UCSD-AML1 (cell line): Measurements from ENCODE around the gene CMKLR1.

ENCODE experiments used
- DNase-seq: peaks from one replicate; lab custom pipeline; 2025; ENCODE audit not compliant: unreplicated experiment; lab: John Stamatoyannopoulos, UW

Gene CMKLR1

DNA sequence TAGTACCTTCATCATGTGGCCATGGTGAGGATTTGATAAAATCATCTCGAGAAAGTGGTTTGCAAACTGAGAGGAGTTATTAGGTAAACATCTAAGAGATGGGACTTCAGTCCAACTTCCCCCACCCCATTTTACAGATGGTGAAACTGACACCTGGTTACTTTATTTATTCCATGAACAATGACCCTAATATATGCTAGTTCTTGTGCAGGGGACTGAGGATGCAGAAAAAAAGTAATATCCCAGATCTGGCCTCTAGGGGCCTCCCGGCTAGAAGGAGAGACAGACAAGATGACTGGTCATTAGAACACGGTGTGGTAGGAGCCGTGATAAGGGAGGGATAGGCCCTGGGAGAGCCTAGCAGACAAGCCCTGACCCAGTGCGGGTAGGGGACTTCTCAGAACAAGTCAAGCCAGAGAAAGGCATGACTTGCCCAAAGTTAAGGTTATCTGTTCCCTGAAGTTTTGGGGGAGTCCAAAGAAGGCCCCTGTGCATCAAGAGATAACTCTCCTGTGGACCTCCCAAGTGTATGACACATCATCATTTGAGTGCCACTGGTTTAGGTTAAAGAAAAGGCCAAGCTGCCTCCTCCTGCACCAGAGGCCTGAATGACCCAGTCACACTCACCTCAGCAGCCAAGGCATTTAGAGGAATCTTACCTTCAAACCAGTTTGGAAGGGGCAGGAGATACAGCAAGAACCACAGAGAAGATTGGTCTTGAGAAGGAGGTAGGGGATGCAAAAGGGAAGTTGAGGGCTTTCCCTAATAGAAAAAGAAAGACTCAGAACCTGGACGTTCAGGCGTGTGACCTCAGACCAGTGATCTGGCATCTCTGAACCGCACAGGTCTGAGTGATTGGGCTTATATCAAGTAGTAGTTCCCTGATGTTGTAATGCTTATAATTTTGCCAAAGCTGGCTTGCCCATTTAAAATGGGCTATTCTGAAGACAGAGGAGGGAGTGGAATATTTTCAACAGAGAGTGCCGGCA is 1.6 kb downstream of the CMKLR1 start:
- no peak for DNase-seq

DNA sequence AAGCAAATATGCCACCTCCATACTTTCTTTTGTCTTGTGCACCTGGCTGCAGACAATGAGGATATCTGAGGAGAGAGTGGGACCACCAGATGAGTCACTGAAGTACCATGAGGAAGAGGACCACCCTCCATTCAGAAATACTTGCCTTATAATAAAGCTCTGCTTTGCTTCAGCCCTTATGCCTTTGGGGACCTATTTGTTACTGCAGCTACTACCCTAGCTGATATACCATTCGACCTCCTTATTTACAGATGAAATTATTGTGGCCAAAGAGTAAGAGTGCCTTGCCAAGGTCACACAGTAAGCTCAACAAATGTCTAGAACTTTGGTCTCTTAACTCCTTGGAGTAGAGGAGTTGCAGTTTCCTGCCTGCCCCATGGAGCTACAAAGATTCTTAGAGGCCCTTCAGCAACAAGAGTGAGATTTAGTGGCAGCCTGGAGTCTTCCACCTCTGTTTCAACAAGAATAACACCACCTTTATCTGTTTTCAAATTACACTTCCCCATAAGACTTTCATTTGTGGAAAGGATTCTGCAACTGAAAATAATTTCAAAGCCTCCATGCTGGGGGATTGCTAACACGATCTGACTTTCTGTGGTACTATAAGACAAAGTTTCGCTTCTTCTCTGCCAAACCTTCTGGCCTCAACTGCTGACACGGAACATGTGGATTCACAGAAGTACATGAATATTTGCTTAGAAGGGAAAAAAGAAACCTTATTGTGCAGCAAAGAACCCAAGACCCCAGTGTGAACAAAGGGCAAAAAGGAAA is 3.6 kb downstream of the CMKLR1 start:
- DNase-seq: no peak

DNA sequence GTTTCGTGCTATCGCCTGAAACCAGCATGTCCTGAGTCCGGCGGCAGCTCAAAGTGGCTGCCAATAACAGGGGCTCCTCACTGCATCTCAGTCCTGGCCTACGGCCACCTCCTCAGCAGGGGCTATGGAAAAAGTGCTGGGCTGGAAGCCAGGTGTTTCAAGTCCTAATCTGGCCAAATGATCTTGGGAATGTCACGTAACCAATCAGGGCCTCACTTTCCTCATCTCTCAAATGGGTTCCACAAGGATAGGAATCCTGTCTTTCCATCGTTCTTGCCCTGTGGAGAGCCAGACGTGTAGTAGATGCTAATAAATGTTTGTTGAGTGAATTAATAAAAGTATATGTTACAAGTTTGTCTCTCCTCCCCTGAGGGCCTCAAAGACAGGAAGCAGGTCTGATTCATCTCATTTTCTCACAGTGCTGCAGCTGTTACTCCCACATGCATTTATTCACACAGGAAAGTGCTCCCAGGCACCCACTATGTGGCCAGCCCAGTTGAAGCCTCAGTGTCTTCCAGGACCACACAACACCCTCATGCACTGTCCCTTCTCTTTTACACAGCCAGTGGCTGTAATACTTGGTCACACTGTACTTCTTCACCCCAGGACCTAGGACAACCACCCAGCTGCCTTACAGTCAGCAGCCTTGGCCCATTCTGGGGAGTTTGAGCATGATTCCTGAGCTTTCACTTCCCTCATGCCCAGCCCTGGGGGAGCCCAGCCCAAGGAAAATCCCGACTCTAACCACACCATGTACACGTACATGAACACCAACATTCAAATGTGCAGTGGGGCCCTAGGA is 5.0 kb downstream of the CMKLR1 start:
- no peak for DNase-seq

DNA sequence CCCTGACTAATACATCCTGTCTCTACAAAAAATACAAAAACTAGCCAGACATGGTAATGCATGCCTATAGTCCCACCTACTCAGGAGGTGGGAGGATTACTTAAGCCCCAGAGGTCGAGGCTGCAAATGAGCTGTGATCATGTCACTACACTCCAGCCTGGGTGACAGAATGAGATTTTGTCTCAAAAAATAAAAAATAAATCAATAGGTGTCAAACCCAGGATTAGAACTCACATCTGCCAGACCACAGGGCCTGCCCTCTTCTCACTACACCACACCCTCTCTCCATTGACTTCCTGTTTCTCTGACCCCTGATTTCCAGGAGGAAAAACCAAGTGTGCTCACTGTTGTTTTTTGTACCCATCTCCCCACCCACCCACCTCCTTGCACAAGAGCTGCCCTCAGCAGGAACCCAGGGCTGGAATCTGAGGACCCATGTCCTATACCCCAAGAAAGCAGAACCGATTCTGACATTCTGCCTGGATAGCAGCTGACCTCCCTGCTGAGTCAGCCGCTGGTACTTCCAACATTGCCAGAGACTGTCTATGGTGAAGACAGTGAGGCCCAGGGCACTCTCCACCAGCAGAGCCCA is 6.2 kb downstream of the CMKLR1 start:
- peak; percentile 42 for DNase-seq

DNA sequence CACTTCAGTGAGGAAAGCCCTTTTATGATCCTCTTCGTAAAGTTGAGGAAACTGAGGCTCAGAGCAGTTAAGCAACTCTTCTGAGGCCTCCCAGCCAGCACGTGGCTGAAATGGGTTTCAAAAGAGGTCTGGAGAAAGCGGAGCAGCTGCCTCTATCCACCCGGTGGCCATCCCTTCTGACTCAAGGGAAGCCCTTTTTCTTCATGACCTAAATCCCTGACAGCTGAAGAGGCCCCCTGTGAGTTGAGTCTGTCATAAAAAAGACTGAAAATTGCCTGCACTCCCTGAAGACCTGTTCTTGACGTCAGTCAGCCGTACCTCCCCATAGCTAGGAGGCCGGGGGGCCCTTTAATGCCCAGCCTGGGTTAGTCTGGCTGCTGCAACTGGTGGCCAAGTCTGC is 10.7 kb downstream of the CMKLR1 start:
- DNase-seq: no peak

DNA sequence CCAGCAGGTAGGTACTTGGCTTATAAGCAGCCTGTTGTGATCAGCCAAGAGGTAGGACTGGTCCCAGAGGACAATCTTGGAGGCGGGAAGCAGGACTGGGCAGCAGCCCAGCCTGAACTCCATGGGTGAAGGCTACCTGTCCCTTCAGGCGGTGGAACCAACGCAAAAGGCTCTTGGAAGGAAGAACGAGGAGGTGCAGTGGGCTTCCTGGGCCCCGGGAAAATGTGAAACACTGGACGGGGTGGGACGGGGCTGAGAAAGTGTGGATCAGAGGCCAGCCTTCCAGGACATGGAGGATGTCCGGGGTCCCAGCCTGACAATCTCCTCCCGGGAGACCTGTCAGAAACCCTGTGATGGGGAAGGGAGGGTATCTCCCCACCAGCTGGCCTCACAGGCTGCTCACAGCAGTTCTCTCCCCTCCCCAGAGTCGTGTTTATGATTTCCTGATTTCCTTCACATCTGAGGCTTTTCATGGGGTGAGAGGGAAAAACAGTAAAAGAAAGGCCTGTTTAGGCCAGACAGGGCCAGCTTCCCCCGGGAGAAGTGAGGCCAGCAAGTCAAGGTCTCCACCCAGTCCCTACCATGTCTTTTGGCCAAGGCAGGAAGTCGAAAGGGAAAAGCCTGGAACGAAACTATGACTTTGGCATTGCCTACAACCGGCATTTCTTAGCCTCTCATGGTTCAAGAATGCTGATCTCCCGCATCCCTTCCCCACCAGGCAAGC is 11.3 kb downstream of the CMKLR1 start:
- DNase-seq: no peak

DNA sequence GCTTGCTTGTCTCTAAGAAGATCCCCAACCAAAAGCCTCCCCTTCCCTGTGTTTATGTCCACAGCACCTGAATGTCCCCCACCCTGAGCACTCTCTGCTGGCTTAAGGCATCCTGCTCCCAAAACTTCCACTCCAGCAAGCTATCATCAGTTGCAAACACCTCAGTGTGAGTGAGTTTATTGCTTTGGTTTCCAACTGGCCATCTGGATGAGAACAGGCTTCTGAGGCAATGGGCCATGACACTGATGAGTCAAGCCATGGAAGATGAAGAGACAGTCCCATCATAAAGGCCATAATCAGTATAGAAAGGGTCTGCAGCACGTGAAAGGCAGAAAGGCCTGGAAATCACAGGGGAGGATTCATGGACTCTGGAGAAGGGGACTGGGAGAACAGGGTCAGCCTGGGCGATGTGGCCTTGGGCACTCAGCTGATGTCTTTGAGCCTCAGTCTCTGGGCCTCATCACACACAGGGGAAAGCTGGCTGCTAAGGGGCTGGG is 12.8 kb downstream of the CMKLR1 start:
- no peak for DNase-seq

DNA sequence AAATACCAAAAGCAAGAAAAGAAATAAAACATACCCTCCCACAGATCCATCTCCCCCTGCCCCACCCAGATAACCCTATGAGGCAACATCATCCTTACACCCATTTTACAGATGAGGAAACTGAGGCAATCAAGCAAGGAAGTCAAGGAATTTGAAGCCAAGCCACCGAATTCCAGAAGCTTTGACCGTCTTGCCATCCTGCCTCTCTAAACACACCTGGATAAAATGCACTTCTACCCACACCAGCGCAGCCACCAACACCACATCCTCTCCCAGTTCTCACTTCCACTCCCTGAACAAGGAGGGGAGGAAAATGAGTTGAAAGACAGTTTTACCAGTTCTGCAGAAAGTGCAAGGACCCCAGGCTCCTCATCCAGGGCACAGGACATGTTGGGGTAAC is 13.6 kb downstream of the CMKLR1 start:
- DNase-seq: no peak

DNA sequence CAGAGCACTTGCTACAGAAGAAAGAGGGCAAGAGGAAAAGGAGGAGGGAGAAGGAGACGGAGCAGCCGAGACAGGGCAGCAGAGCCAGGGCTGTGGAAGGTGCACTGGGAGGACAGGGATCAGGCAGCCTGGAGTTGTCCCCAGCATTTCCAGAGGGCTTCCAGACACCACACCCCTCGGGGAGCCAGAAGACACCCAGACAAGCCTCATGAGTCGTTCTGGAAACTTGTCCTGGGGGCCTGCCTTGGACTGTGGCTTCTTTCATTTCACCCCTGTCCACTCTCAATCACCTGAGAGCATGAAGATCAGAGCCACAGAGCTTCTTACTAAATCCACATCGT is 14.1 kb downstream of the CMKLR1 start:
- no peak for DNase-seq

DNA sequence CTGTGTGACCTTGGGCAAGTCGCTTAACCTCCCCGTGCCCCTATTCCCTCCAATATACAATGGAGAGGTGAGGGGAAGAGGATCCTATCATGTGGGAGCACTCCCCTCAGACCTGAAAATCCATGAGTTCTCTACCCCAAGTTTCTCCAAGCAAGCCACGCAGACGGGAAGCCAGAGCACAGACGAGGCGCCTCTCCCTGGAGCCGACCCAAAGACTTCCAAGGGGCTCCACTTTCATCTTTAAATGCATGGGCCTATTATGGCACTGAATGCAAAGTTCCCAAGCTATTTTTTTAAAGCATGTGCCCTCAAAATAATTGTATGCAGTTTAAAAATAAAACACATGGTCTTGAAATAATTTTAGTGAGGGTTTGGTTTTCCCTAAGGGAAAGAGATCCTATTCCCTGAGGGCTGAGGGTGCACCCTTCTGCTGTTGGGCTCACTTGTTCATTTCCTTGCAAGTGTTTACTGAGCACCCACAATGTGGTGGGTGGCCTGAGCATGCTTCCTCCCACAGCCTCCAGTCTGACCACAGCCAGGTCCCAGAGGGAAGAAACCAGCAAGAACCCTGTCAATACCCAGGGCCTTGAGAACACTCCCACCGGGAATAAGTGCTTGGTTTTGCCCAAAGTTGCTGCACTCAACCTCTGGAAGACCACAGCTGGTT is 14.6 kb downstream of the CMKLR1 start:
- DNase-seq: peak; percentile 55

DNA sequence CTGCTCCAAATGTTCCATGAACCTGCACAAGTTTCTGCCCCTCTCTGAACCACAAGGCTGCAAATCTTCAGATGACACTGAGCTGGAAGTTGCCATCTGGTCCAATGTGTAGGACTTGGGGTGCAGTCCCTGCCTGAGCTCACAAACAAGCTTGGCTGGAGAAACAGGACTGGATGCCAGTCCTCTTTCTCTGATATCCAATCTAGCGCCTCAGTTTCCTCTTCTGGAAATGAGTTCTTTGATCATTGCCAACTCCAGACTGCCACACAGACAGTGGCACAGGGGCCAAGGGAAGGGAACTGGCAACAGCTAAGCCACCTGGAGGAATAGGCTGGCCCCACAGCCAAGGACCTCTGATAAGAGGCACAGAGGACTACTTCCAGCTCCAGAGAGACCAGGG is 15.5 kb downstream of the CMKLR1 start:
- no peak for DNase-seq

DNA sequence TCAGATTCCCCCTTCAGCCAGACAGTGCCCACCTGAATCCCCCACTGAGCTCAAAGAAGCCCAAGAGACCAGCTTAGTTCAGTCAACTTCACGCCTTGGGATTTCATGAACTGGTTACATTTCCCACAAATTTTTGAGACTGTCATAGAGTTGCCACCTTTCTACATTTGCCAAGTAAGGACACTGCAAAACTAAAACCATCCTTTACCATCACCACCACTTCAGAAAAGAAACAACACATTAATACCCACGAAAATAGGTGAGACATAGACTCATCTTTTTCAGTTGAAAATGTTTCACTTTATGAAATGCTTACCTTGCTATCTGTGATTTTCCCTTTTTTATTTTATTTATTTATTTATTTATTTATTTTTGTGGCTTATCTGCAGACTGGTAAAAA is 16.1 kb downstream of the CMKLR1 start:
- no peak for DNase-seq

DNA sequence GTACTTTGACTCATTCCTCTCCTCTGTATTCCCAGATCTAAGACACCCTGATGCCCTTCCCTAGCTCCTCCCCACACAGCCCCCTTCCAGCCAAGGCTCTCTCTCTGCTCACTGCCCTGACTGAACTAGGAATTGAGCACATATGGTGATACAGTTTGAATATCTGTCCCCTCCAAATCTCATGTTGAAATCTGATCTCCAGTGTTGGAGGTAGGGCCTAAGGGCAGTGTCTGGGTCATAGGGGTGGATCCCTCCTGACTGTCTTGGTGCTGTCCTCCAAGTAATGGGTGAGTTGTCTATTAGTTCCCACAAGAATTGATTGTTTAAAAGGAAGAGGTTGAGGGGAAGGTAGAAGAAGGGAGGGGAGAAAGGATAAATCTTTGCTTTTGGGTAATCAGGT is 17.4 kb downstream of the CMKLR1 start:
- no peak for DNase-seq

DNA sequence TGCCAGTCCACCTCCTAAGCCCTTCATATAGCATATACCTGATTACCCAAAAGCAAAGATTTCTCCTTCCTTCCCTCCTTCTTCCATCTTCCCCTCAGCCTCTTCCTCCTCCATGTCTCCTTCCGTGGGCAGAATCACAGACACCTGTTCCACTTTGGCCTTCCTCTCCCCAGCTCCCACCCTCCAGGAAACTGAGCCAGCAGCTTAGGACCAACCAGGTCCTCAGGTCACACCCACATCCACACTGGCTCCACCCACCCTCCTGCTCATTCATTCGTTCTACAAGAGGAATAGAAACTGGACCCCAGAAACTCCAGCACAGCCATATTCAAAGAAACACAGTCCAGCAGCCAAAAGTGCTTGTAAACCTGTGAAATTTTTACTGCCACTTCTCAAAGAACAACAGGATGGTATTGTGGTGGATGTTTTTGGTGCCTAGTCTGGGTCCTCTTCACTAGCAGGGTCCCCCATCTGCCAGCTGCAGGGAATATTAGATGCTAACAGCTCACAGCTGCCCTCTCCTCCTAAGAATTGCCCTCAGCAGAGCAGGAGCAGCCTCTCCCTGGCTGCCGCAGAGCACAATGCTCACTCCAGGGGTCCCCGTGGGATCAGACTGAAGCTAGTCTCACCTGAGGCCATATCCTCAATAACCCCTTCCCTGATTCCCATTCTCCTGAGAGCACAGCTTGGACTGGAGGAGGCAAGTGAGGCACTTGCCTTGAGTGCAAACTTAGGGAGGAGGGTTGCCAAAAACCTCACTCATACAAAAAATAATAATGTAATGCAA is 18.4 kb downstream of the CMKLR1 start:
- DNase-seq: peak; percentile 47

DNA sequence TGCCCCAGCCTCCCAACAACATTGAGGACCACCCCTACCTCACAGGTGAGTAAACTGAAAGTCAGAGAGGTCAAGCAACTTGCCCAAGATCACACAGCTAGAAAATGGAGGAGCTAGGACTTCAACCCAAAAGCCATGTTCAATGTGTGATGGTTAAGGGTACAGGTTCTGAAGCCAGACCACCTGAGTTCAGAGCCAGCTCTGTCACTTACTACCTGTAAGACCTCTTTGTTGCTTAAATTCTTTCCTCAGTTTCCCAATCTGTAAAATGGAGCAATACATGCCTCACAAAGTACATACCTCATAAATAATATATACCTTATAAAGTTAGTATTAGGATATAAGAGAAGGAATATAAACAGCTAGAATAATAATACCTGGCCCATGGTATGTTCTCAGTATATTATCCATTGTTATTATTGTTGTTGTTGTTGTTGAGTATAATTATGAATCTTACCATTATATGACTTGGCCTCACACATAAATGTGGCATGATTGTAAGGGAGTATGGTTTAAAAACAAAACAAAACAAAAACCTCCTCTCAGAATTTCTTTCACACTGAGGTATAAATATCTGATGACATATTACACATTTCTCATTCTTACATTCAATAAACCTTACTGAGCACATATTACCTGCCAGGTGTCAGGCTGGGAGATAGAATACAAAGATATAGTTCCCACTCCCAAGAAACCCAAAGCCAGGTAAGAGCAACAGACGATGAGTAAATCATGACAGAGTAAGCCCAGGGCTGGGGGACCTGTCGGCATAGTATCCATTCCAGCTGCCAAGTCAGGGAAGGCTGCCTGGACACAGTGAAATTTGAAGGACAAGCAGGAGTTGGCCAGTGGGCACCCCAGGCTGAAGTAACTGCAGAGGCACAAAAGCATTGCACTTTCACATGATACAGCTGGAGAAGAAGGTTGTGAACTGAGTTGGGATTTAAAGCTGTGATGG is 19.6 kb downstream of the CMKLR1 start:
- DNase-seq: no peak

DNA sequence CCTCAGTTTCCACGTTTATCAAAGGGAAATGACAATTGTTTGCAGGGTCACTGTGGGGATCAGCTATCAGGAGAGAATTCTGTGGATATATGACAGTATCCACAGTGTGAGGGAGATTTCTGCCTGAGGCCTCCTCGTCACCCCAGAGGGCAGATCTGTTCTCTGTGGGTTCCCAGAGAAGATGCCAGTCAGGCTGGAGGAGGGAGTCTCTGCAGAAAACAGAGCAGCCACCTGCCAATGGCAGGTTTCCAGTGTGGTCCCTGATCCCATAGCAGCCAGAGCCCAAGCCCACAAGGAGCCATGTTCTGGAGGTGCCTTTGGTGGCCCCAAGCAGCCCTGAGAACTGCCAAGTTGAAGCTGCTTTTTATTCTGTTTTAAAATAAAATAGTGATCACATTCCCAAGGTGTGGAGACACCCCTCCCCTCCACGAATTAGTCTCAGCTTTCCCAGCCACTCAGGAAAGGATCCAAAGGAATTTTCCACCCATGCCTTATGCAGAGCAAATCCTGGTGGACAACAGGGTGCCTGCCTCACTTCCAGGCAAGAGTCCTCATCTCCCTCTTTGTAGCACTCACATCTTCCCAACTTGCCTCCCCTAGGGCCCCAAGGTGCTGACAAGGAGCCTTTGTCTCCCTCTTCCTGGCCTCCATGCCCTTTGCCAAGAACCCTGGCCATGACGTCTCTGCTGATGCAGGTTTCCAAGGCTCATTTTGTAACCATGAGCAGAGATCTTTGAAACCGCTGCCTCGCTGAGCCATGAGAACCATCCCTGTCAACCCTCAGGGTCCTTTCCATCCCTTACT is 20.4 kb downstream of the CMKLR1 start:
- no peak for DNase-seq
